ENCODE results near the gene TBX2.
"Not testable (repeated sequence)": the region's sequence is repeated elsewhere in the genome, so short reads cannot be mapped to it uniquely, and the experiment has no call there.

TBX2 gene

GRCh38 chr17:61399131-61400065, at the start of gene TBX2:
Gene TBX2, plus strand, starts transcription at chr17:61399843. Its CDS starts 334 bp downstream, at chr17:61400177.
- no peak for DNase-seq (ENCODE audit: low read depth in 2 of 2)

DNA sequence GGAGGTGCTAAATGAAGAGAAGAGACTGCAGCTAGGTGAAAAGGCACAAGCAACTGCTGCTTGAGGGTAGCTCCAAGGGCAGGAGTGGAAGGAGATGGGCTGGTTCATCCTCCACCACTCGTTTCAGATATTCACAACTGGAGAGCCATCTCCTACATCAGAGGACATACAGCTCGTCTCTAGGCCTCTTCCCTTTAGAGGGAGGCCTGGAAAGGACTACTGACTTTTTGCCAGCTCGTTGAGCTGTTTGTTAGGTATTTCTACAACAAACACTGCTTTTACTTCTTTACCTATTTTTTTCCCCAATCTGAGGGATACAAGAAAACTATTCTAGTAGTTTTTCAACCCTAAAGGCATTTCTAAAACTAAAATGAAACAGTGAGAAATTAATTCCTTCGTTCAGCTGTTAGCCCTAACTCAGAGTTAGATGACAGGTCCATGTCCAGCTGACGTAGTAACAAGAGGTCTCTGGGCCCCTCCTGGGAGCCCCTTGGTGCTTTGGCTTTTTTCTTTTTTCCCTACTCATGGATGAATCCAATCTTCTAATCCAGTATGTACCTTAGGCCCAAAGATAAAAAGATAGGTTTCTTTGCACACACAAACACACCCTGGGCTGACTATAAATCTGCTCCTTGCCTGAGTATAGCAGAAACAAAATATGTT, 47.8 kb upstream of the TBX2 start:
- DNase-seq (ENCODE audit: low read depth in 2 of 2) = no peak

DNA sequence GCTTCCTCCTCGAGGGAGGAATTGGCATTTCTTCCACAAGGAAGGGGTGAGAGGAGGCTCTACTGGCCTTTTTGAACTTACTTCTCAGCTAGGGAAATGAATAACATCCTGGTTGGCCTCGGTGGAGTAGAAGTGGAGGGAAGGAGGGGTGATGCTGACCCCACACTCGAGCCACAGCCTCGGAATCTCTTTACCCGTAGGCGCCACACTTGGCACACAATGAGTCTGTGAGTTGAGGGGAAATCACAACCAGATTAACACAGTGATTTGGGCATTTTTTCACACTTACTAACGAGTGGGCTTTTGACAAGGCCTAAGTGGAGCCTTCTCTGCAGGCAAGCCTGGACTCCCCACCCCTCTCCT, 47.3 kb upstream of the TBX2 start:
- no peak for DNase-seq (ENCODE audit: low read depth in 2 of 2)

DNA sequence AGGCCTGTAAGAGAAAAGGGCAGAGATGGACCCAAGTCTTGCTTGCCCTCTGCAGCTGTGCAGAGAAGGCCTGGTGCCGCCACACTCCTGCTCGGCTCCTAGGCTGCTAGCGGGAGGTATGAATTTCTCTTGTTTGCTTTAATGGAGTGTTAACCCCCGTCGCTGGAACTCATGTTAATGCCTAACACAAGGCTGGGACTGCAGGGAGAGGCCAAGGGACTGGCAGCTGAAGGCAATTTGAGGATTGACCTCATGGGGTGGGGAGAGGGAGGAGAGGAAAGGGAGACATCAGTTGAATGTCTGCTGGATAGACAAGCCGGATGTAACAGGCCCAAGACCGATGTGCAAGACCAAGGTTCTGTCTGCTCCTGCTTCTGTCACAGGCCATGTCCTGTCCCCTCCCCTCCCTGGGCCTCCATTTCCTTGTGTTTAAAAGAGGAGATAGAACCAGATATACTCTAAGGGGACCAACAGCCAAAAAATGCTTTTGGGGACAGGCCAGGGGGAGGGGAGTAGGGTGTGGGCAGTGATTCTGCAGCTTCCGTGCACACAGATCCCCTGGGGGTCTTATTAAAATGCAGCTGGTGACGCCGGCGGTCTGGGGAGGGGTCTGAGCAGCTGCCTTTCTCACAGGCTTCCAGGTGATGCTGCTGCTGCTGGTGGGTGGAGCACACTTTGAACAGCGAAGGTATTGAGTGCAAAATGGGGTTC, 46.7 kb upstream of the TBX2 start:
- no peak for DNase-seq (ENCODE audit: low read depth in 2 of 2)

DNA sequence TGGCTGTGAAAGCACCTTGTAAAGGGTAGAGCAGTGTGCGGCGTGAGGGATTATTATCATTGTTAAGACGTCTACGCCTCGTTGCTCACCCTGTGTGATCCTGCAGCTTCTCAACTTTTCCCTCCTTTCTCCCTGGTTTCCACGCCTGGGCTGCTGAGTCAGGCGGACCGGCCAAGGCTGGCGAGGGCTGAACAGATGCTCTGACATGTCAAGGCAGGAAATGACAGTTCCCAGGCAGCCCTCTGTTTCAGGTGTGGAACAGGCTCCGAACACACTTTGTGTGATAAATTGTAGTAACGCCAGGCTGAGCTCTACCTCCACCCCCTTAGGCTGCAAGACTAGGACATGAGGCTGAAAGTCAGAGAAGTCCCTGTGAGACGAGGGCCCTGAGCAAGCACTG, 46.0 kb upstream of the TBX2 start:
- no peak for DNase-seq (ENCODE audit: low read depth in 2 of 2)

- DNase-seq (ENCODE audit: low read depth in 2 of 2) = no peak
These were observed 44.5 kb upstream of the TBX2 start for GRCh38 chr17:61354895-61355874.

DNA sequence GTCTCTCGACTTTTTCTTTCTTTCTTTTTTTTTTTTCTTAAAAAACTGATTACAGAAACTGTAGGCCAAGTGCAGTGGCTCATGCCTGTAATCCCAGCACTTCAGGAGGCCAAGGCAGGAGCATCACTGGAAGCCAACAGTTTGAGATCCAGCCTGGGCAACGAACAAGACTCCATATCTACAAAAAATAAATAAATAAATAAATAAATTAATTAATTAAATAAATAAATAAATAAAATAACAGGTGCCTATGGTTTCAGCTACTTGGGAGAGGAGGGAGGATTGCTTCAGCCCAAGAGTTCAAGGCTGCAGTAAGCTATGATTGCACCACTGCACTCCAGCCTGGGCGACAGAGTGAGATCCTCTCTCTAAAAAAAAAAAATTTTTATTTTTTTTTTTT, 42.6 kb upstream of the TBX2 start:
- not testable (repeated sequence) for DNase-seq (ENCODE audit: low read depth in 2 of 2)

DNA sequence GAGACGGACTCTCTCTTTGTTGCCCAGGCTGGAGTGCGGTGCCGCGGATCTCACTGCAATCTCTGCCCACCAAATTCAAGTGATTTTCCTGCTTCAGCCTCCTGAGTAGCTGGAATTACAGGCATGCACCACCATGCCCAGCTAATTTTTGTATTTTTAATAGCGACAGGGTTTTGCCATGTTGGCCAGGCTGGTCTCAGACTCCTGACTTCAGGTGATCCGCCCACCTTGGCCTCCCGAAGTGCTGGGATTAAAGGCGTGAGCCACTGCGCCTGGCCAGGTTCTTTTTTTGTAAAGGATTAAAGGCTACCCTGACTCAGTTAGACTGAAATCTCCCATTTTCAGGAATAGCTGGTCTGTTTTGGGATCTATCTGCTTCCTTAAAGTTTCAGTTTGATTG, 40.1 kb upstream of the TBX2 start:
- DNase-seq (ENCODE audit: low read depth in 2 of 2) = not testable (repeated sequence)

GRCh38 chr17:61360318-61360943, 39.2 kb upstream of the TBX2 start:
- DNase-seq (ENCODE audit: low read depth in 2 of 2) = no peak

DNA sequence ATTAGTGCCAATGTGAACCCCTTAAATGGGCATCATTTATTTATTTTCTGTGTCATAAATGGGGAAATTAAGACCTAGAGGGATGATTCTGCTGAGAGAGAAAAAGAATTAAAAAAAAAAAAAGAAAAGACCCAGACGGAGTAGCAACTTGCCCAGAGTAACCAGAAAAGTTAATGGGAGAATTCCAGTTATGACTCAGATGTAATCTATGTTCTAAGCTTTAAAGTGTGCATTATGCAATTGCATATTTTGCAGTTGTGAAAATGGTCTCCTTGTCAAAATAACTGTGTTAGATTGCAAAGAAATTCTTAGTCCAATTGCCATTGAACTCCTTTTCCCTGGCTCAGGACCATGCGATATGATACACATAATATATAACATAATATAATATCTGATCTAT, 38.6 kb upstream of the TBX2 start:
- no peak for DNase-seq (ENCODE audit: low read depth in 2 of 2)

GRCh38 chr17:61362396-61362795, 37.2 kb upstream of the TBX2 start:
- no peak for DNase-seq (ENCODE audit: low read depth in 2 of 2)

- no peak for DNase-seq (ENCODE audit: low read depth in 2 of 2)
These were observed 36.6 kb upstream of the TBX2 start for GRCh38 chr17:61362852-61363600.

DNA sequence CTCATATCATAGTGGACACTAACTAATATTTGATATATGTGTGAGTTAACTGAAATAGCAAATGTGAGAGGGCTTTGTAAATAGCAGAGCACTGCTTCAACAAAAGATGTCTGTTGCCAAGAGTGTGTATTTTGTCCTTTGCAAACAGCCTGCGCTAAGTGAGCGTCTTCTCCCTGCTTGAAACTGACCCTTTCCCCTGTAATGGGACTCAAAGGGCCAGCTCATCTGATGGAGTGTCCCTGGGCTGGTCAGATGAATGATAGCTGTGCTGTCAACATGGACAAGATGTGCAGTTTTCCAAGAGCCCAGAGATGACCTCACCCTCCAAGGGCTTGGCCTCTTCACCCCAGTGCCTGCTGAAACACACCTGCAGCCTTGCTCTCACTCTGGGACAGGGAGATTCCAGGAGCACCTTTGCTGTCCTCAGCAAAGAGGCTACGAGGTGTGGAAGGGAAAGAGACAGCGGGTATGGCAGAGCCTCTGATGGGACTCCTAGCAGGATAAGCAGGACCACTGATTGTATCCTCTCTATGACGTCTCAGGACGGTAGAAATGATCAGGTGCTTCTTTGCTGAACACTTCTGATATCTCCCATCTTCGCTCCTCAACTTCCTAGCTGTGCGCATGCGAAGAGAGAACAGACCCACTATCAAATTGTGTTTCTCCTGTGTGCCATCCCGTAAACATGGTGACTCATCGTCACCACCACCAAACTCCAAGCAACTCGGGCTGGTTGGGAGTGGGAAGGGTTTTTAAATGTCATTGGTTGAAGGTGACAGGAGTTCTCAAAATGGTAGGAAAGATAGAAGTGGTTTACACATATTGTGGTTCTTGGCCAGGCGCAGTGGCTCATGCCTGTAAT, 35.8 kb upstream of the TBX2 start:
- no peak for DNase-seq (ENCODE audit: low read depth in 2 of 2)

DNA sequence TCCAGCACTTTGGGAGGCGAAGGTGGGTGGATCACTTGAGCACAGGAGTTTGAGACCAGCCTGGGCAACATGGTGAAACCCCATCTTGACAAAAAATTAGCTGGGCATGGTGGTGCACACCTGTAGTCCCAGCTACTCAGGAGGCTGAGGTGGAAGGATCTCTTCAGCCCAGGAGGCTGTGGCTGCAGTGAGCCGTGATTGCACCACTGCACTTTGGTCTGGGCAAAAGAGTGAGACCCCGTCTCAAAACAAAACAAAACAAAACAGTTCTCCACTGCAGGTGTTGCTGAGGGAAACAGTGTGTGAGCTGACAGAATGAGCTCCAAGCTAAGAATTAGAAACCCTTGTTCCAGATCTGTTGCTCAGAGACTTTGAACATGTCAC, 35.2 kb upstream of the TBX2 start:
- no peak for DNase-seq (ENCODE audit: low read depth in 2 of 2)

- DNase-seq (ENCODE audit: low read depth in 2 of 2) = no peak
These were observed 33.4 kb upstream of the TBX2 start for GRCh38 chr17:61366076-61366714.

- no peak for DNase-seq (ENCODE audit: low read depth in 2 of 2)
These were observed 32.8 kb upstream of the TBX2 start for GRCh38 chr17:61366715-61367413.

GRCh38 chr17:61368049-61368831, 31.4 kb upstream of the TBX2 start:
- DNase-seq (ENCODE audit: low read depth in 2 of 2) = no peak

Data from activated CD4-positive, alpha-beta T cell treated with anti-CD3 and anti-CD28 coated beads for 24 hours (primary cell).